GM18907 (cell line): ENCODE results near the gene POP5.

Source experiments
- ATAC-seq: cut with Tn5 transposase; IDR thresholded peaks from one replicate; pipeline ENCODE4 v1.9.1; 2021; ENCODE audit warnings: mild to moderate bottlenecking, moderate library complexity; ENCODE audit not compliant: unreplicated experiment

The POP5 gene

DNA sequence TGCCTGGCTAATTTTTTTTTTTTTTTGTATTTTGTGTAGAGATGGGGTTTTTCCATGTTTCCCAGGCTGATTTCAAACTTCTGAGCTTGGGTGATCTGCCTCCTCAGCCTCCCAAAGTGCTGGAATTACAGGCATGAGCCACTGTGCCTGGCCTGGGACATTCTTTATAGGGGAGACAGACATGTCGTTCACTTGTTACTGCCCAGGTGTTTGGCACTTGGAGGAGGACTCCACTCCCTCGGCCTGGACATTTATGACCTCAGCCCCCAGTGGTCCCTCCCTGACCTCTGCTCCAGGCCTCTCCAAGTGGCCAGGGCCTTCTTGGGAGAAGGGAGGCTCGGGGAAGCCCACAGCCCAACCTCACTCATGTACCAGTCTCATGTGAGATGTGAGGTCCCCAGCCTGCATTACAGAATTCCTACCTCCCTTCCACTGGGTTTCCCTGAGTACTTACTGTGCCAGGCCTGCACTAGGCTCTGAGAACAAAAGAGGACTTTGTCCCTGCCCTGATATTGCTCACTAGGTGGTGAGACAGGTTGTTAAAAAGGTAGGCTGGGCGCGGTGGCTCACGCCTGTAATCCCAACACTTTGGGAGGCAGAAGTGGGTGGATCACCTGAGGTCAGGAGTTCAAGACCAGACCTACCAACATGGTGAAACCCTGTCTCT, 9.7 kb upstream of the POP5 start:
- ATAC-seq = no peak

DNA sequence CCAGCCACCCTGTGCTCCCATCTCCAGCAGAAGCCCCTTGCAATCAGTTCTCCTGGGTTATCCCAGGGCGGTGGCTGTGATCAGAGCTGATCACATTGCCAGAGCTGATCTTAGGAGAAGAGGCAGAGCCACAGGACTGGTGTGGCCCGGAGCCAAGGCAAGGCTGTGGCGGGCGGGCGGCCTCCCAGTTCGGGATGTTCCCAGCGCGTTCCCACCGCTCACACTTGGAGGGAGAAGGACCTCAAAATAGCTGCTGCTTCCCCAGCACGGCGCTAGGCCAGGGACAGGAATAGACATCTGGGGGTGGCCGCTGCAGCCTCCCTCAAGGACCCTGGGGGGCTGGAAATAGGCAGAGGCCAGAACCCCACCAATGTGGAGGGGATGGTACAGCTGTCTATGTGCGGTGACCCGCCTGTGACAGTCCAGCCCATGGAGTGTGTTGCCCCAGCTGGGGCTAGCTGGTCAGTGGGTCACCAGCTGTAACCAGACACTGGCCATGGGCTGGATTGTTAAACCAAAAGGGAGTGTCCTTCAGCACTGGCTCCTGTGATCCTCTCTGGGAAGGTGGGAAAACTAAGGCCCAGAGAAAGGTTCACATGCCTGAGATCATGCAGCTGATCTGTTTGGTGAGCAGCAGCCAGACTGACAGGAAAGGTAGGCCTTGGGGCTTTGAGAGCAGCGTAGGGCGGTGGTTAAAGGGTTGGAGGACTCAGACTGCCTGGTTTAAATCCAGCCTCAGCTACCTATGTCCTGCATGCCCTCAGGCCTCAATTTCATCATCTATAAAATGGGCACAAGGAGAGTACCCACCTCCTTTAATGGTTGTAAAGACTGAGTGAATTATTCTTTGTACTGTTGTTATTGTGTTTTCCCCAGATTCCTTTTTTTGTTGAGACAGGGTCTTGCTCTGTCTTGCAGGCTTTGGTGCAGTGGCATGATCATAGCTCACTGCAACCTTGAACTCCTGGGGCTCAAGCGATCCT, 8.0 kb upstream of the POP5 start:
- no peak for ATAC-seq

DNA sequence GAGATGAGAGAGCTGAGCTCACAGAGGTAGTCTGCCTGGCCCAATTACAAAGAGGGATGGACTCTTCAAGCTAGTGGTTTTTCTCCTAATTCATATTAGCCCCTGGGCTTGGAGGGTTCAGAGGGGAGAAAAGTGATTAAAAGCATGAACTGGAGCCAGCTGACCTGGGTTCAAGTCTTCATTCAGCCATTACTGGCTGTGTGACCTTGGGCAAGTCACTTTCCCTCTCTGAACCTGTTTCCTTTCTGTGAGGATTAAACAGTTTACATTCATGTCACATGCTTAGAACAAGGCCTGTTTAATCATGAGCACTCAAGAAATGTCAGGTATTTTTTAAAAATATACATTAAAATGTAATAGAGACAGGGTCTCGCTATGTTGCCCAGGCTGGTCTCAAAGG, 7.2 kb upstream of the POP5 start:
- no peak for ATAC-seq

DNA sequence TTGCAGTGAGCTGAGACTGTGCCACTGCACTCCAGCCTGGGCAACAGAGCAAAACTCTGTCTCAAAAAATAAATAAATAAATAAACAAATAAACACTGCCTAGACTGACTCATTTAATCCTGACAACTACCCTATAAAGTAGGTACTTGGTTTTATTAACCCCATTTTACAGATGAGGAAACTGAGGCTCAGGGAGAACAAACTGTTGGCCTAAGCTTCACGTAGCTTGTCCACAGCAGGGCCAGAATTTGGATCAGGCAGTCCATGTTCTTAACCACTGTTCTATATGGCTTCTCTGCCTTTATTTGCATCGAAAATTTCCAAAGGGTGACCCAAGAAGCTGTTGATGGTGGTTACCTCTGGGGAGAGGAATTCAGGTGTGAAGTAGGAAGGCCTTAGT, 5.7 kb upstream of the POP5 start:
- ATAC-seq = no peak

DNA sequence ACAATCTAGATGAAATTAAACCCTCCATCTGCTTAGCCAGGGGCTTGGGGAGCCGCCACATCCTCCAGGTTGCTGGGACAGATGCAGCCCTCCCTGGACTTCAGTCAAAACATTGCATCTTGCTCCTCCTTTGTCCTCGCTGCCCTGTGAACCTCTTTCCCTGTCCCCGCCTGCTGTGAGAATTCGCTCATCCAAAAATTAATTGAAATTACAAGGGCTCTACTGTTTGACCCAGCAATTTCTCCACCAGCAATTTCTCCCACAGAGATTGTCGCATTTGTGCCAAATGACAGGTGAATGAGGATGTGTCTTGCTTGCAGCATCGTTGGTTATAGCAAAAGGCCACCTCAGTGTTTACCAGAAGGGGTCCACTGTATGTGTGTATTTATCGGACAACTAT, 5.0 kb upstream of the POP5 start:
- ATAC-seq = no peak

DNA sequence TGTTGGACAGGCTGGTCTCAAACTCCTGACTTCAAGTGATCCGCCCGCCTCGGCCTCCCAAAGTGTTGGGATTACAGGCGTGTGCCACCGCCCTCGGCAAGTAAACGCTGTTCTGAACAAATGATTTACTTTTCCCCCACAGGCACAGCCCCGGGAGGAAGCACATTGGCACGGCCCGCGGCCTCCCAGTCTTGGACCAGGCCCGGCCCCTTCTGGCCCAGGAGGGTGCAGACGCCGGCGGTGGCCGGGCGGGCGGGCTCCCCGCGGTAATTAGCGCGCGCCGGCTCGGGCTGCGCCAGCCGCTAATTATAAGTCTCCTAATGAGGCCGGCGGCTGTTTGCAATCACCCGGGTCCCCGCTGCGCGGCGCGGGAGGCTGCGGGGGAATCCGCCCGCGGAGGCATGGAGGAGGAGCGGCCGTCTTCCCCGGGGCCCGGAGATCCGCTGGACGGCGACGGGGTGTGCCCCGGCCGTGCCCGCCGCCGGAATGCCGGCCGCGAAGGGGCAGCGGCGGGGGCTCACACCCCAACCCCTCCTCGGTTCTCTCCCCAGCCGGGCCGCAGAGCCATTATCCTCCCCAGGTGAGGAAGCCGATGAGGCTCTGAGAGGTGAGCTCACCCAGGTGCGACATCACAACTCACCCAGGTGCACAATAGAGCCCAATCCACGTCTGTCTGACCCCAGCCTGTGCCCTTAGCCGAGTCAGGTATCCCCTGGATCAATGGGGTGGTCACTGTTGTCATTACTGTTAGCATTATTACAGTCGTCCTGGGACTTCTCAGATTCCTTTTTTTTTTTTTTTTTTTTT, 3.3 kb upstream of the POP5 start:
- no peak for ATAC-seq

DNA sequence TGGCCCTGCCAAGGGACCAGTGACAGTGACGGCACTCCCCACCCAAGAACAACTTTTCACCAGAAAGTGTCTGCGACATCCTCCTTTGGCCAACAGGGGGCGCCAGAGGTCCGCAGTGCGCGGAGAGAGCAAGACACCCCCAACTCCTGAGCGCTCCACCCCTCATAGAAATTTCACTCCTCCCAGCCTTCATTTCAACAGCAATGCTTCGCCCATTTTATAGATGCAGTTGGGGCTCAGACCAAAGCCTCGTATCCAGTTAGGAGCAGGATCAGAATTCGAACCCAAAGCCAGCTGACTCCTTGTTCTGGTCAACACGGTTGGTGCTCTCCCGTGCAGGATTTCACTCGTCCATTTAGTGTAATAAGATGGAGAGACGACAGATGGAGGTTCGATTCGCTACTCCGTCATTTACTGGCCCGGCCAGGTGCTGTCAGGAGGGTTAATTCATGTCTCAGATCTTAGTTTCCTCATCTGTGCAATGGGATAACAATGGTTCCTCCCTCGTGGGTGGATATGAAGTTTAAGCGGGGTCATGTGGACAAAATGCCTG, 2.4 kb upstream of the POP5 start:
- ATAC-seq = no peak

DNA sequence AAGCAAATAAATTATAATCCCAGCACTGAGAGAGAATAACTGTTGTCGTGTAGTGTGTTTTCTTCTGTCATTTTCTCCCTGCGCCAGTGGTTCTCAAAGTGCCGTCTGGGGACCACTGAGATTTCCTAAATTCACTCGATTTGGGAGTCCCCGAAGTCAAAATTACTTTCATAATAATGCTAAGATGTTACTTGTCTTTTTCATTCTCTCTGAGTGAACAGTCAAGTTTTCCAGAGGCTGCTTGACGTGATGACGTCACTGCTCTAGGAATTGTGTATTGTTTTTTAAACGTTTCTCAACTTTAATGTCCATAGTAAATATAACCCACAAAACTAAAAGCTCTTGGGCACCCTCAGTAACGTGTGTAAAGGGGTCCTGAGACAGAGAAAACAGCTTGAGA, 796 bp upstream of the POP5 start:
- ATAC-seq = no peak

DNA sequence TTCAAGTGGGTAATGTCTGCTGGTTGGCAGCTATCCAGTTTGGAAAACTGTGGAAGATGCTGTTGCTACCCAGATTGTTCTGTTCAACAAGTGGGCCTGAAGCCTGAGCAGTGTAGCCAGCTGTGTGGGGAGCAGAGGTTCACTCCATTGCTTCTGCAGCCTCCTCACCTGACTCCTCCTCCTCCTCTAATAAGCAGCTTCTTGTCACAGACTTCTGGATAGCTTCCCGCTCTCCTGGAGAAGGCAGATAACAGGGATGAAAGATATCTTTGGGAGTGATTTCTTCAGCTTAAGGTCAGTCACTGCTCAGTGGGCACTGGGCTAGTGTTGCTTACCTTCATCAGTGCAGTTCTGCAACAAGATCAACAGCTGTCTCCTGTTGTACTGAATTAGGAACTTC, 2.0 kb downstream of the POP5 start:
- ATAC-seq = no peak

DNA sequence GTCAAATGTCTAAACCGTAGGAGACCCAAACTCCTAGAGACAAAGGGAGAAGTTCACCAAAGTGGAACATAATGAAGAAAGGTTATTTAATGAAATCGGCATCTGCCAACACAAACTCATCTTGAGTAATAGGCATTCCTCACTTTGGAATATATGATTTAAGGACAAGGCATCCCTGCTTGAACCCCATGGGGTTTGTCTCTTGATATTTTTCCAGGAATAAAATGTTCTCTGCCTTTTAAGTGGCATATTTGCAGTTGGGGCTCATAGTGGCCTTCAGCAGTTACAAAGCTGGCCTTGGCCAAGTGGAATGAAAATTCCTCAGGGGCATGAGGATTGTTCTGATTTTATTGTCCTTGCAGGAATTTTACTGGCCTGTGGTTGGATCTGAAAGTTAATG, 7.1 kb downstream of the POP5 start:
- no peak for ATAC-seq

DNA sequence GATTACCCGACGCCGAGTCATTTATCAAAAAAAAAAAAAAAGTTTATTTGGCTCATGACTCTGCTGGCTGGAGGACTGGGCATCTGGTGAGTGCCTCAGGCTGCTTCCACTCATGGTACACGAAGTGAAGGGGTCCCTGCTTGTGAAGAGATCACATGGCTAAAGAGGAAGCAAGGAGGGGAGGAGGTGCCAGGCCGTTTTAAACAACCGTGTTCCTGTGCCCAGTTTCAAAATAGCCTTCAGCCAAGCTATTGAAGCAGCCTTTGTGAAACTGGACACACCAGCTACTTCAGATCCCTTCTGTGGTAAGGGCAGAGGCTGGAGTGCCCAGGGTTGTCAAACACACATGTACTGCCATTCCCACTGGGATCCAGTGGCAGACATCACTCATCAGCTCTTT, 7.6 kb downstream of the POP5 start:
- no peak for ATAC-seq

DNA sequence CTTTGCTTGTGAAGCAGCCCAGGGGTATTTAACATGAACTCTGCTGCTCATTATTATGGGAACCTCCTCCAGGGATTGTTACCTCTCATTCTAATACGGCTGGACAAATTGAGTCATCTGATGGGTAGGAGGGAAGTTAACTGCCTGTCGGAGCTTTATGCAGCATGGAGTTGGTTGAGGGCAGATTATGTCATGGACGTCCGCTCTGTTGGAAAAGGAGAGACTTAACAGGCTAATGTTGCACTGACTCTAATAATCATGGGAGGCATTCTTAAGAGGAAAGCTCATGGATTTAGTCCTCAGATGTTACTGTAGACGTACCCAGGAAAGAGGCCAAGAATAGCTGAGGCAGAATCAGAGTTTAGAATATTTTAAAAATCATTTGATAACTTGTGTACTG, 9.9 kb downstream of the POP5 start:
- no peak for ATAC-seq

DNA sequence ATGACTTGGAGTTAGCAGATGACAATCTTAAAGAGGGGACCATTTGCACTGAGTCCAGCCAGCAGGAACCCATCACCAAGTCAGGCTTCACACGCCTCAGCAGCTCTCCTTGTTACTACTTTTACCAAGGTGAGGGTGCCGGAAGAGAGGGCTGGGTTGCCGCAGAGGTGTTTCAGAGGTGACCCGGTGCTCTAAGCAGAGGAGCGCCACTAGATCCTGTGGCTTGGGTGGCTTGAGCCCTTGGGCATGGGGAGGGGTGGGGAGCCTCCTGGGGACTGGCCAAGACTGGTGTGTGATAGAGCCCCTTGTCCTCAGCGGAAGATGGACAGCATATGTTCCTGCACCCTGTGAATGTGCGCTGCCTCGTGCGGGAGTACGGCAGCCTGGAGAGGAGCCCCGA, 17.7 kb downstream of the POP5 start:
- ATAC-seq = no peak

DNA sequence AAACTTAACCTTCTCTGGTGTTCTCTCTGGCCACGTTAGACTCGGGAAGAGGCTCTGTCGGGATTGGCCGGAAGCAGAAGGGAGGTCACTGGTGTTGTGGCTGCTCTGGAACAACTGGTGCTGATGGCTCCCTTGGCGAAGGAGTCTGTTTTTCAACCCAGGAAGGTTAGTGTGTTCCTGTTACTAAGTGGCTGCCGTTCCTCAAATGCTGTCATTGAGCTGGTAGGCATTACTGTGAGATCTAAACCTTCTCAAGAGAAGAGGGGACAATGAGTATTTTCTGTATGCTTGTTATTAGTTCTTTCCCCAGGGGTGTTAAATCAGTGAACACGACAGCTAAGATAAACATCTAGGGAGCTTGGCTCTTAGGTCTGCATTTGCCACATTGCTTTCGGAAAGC, 18.3 kb downstream of the POP5 start:
- ATAC-seq = no peak

DNA sequence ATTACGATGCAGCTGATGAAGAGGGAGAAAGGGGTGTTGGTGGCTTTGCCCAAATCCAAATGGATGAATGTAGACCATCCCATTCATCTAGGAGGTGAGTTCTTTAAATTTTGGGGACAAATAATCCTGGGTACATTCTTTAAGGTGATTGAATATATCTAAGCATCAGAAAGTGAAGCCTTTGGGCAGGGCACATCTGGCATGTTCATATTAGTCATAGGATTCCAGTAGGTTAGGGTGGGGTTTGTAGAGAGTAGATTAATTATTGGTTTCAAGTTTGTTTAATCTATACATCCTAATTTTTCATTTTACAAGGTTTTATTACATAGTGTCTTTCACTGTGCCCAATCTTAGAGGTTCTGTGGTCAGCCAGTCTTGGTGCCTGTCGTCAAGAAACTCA, 23.6 kb downstream of the POP5 start:
- ATAC-seq = no peak

DNA sequence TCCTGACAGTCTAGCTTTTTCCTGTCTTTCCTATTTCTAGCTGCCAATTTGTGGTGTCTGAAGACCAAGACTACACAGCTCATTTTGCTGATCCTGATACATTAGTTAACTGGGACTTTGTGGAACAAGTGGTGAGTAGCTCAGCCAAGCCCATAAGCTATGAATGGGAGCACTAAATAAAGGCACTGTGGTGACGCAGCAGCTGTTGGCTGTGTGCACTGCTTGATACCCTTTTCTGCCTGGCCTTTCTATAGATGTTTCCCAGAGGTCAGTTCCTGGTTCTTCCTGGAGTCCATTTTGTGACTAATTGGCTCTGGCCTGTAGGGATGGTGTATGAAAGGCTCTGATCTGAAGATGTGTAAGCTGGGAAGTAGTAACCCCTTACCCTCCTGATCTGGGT, 26.5 kb downstream of the POP5 start:
- no peak for ATAC-seq

DNA sequence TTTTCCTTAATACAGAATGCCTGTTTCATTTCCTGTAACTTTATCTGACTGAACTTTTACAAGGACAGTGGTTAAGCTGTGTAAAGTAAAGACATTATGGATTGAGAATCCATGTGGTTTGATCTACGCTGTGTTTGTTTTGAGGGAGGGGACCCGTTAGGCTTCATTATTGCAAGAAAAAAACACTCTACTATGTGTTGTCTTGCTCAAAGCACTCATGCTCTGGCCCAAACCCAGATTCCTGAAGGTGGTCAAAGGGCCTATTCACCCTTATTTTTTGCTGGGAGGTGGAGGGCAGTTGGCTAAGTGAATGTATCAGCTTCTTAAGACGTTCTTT, 35.2 kb downstream of the POP5 start:
- ATAC-seq = no peak

DNA sequence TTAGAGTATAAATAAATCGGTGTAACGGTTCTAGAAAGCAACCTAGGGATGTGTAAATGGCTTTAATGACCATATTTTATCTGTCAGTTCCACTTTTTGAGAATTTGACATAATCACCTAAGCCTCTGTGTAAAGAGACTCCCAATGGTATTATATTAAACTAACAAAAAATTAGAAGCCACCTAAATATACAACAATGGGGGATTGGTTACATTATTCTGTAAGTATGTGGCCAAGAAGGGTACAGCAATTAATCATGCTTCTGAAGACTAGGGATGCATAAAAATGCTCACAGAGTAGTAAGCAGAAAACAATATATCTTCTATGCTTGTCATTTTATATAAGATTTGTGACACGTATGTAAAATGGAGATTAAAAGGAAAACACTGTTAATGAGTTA, 36.5 kb downstream of the POP5 start:
- no peak for ATAC-seq

DNA sequence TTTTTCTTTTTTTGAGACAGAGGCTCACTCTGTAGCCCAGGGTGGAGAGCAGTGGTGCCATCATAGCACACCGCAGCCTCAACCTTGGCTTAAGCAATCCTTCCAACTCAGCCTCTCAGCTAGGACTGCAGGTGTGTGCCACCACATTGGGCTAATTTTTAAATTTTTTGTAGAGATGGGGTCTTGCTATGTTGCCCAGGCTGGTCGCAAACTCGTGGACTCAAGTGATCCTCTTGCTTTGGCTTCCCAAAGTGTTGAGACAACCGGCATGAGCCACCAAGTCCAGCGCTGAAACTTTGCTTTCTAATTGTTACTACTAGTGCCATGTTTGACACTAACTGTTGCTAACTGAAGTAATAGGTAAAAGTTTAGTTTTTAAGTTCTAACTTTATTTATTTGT, 39.0 kb downstream of the POP5 start:
- no peak for ATAC-seq

DNA sequence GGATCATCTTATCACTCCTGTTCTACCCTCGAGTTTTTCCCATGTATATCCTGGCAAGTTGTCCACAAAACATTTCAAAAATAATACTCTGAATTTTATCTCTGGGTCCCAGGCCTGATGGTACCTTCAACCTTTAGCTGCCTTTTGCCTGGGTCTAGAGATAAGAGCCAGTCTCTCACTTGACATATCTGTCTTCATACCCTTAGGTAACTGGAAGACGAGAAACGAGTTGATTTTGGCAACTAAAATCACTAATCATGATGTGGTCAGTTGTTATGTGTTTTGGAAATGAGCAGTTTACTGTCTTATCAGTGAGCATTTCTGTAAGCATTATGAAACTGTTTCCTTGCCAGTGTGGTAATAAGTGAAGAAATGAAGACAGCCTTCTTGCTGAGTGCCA, 40.8 kb downstream of the POP5 start:
- ATAC-seq = no peak

DNA sequence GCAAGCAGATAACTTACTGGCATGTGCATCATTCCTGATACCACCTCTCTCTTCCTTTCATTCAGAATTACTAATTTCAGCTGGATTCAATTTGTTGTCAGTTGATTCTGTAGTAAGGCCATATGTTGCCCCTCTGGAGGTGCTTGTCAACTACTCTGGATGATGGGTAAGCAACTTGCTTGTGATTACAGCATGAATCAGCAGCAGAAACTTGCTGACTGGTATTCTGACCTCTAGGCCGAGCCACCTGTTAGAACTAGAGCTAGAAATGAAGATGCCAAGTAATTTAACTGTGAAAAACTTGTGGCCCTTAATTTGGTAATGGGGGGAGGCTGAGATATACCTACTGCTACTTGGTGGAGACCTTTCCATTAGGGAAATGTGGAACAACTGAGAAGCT, 41.9 kb downstream of the POP5 start:
- no peak for ATAC-seq
